ENCODE results near the gene HNMT. TPM values are rescaled to one million over a fixed set of nuclear protein-coding genes. Genes with fewer than 3 reads are reported as not detected.

Gene HNMT
- total and polyA plus RNA-seq, 2 of the 8 experiments (the other 6 are each of a cell fraction or from before 2014, with no cell fraction given) = 1.6 to 3.6 TPM

GRCh38 chr2:137929519-137929916, 34.8 kb upstream of the HNMT start:
- Histone ChIP-seq H3K79me2 (ENCODE audit: control insufficient read depth in 1 of 2, insufficient read depth in 2 of 2, low read length in 2 of 2) (no peaks in the 10 kb centered on the region), H3K4me3 (ENCODE audit: extremely low read depth in 1 of 4, insufficient read depth in 2 of 4, low read depth in 3 of 4, low read length in 4 of 4) (no peak overlapping the region), H3K23me2 (ENCODE audit: low read depth, low read length) (no peaks in the 10 kb centered on the region)

More at GRCh38 chr2:137929519-137929916, 34.8 kb upstream of the HNMT start:
- H2AFZ ChIP-seq (ENCODE audit: low read length) = no peak overlapping the region
- H2AK5ac ChIP-seq (ENCODE audit: low read depth, low read length) = no peak overlapping the region
- DNase-seq (ENCODE audit: low read depth in 1 of 2, low spot score in 2 of 2) (no peak), FAIRE-seq (no peak)
- H4K8ac ChIP-seq (ENCODE audit: extremely low read depth, insufficient read depth, low read length) = no peak overlapping the region
- no peak overlapping the region for H3K9ac ChIP-seq (replicated peaks in 1 of 4; ENCODE audit: extremely low read depth in 1 of 4, low read depth in 3 of 4, low read length in 3 of 4)
- H3K4me1 ChIP-seq (replicated peaks in 1 of 4; ENCODE audit: control insufficient read depth in 3 of 4, insufficient read depth in 4 of 4, low read length in 3 of 4) = no peaks in the 10 kb centered on the region
- H3K27ac ChIP-seq (ENCODE audit: low read depth, low read length) = no peak overlapping the region
- H3K36me3 ChIP-seq (ENCODE audit: control insufficient read depth in 2 of 4, insufficient read depth in 4 of 4, low read length in 3 of 4) = no peaks in the 10 kb centered on the region
- no peak overlapping the region for H3K14ac ChIP-seq (ENCODE audit: insufficient read length)
- H2BK120ac ChIP-seq (replicated peaks; ENCODE audit: low read depth, low read length) = no peak overlapping the region
- no peak overlapping the region for H4K91ac ChIP-seq (replicated peaks; ENCODE audit: insufficient read length, low read length)
- H4K20me1 ChIP-seq (replicated peaks in 1 of 2; ENCODE audit: control insufficient read depth in 1 of 2, insufficient read depth in 2 of 2, low read length in 2 of 2) = no peaks in the 10 kb centered on the region
- H3K23ac ChIP-seq (ENCODE audit: insufficient read length) = no peak overlapping the region
- no peak overlapping the region for H3K18ac ChIP-seq (ENCODE audit: extremely low read depth, low read length)
- WGBS, 2 experiments (ENCODE audit: extremely low coverage in 1 of 2, insufficient coverage in 1 of 2, insufficient read length in 1 of 2, insufficient replicate concordance in 2 of 2, low coverage in 1 of 2, low lambda C conversion rate in 2 of 2, missing lambda C conversion rate in 1 of 2) = 97% methylated on average over 2 of the region's 2 CpGs; no CpG with 5 or more reads in 1 of the 2 experiments
- H3K4ac ChIP-seq (replicated peaks; ENCODE audit: insufficient read length, low read depth, low read length) = no peak overlapping the region
- H3K79me1 ChIP-seq (ENCODE audit: low read depth, low read length) = no peaks in the 10 kb centered on the region
- H2BK12ac ChIP-seq (ENCODE audit: low read depth, low read length) = no peak overlapping the region
- H4K5ac ChIP-seq (ENCODE audit: insufficient read length, low read depth, low read length) = no peak overlapping the region
- H3K4me2 ChIP-seq (ENCODE audit: insufficient read depth in 1 of 2, low read depth in 2 of 2, low read length in 2 of 2) = no peak overlapping the region
- no peaks in the 10 kb centered on the region for H3K9me3 ChIP-seq (ENCODE audit: insufficient read depth in 2 of 2, low read depth in 1 of 2, low read length in 1 of 2)
- no peaks in the 10 kb centered on the region for H3K27me3 ChIP-seq (replicated peaks in 1 of 4; ENCODE audit: control insufficient read depth in 3 of 4, extremely low read depth in 1 of 4, insufficient read depth in 3 of 4, low read length in 3 of 4)
- POLR2A ChIA-PET (ENCODE audit: partially characterized antibody) = no interaction called here
- no peak overlapping the region for H2BK20ac ChIP-seq (ENCODE audit: low read length)
- CTCF ChIA-PET (ENCODE audit: partially characterized antibody) = interaction anchor here (1.2 to 1.5 kb wide), 2 partner anchors 18 to 41 kb away, joined by 3 to 4 read pairs; no protein-coding TSS in a partner anchor
- H3K56ac ChIP-seq (replicated peaks; ENCODE audit: insufficient read length, low read depth, low read length) = no peak overlapping the region
- H2BK15ac ChIP-seq (ENCODE audit: low read length) = no peak overlapping the region
- H2BK5ac ChIP-seq (ENCODE audit: low read depth, low read length) = no peak overlapping the region
